Stimulated activated CD8-positive, alpha-beta memory T cell treated with anti-CD3 and anti-CD28 coated beads, Interleukin-12 subunit alpha, Interleukin-12 subunit beta, amount 100 ng/mL, for 4 hours (primary cell): ENCODE results near the gene ALKBH3.

Experiments
- DNase-seq: peaks from one replicate; pipeline ENCODE4 v3.0.0-alpha.2; 2020; ENCODE audit warnings: low read depth

ALKBH3 gene

GRCh38 chr11:43895601-43896000 lies 15.0 kb downstream of the ALKBH3 start:
- no peak for DNase-seq

GRCh38 chr11:43898574-43898973 lies 17.9 kb downstream of the ALKBH3 start:
- DNase-seq: no peak

- no peak for DNase-seq
Measured at GRCh38 chr11:43899094-43899493, 18.5 kb downstream of the ALKBH3 start.

GRCh38 chr11:43901551-43901950 lies 20.9 kb downstream of the ALKBH3 start:
- DNase-seq: no peak

- DNase-seq: no peak
Measured at GRCh38 chr11:43903078-43903477, 22.4 kb downstream of the ALKBH3 start.

GRCh38 chr11:43903969-43904368 lies 23.3 kb downstream of the ALKBH3 start:
- DNase-seq: no peak

GRCh38 chr11:43904742-43905535 lies 24.3 kb downstream of the ALKBH3 start:
- DNase-seq: no peak

- DNase-seq: no peak
Measured at GRCh38 chr11:43905813-43906241, 25.2 kb downstream of the ALKBH3 start.

- no peak for DNase-seq
Measured at GRCh38 chr11:43907028-43907975, 26.7 kb downstream of the ALKBH3 start.

GRCh38 chr11:43908191-43908590 lies 27.6 kb downstream of the ALKBH3 start:
- no peak for DNase-seq

GRCh38 chr11:43908683-43909082 lies 28.1 kb downstream of the ALKBH3 start:
- DNase-seq: no peak

GRCh38 chr11:43913829-43914380 lies 33.3 kb downstream of the ALKBH3 start:
- no peak for DNase-seq

- no peak for DNase-seq
Measured at GRCh38 chr11:43914466-43914865, 33.8 kb downstream of the ALKBH3 start.

- DNase-seq: no peak
Measured at GRCh38 chr11:43916621-43917020, 36.0 kb downstream of the ALKBH3 start.

- DNase-seq: no peak
Measured at GRCh38 chr11:43917851-43918250, 37.2 kb downstream of the ALKBH3 start.

GRCh38 chr11:43918662-43919061 lies 38.0 kb downstream of the ALKBH3 start:
- DNase-seq: no peak

- no peak for DNase-seq
Measured at GRCh38 chr11:43919852-43920597, 39.4 kb downstream of the ALKBH3 start.

- DNase-seq: no peak
Measured at GRCh38 chr11:43920598-43921419, 40.2 kb downstream of the ALKBH3 start.

GRCh38 chr11:43921561-43922294 lies 41.1 kb downstream of the ALKBH3 start:
- no peak for DNase-seq

GRCh38 chr11:43922295-43922648 lies 41.6 kb downstream of the ALKBH3 start:
- DNase-seq: no peak
